HepG2 (cell line): ENCODE data around the gene TEDC1. TPM values are rescaled to one million over a fixed set of nuclear protein-coding genes. Genes with fewer than 3 reads are reported as not detected.

ENCODE experiments used
- CBX2 ChIP-seq, 2 experiments: fragments of 200-600 bp in 1 of 2; sonication (generic); formaldehyde crosslinking in 1 of 2; IDR thresholded peaks; 2 replicates each; pipeline versions ENCODE4 v1.7.0 to v1.8.1; 2018 to 2022; ENCODE audit warnings: low read depth in 2 of 2, low read length in 1 of 2, mild to moderate bottlenecking in 1 of 2, missing genetic modification reagents in 1 of 2
- HIVEP1 ChIP-seq: sonication (generic); formaldehyde crosslinking; IDR thresholded peaks from 2 replicates; pipeline ENCODE4 v1.4.0; 2020; ENCODE audit warnings: mild to moderate bottlenecking, missing genetic modification reagents
- IRF9 ChIP-seq: sonication (generic); formaldehyde crosslinking; IDR thresholded peaks from 2 replicates; pipeline ENCODE4 v1.8.0; 2022; ENCODE audit warnings: missing genetic modification reagents, mild to moderate bottlenecking, borderline replicate concordance
- MTF2 ChIP-seq: sonication (generic); formaldehyde crosslinking; IDR thresholded peaks from 2 replicates; pipeline ENCODE4 v1.5.0; 2020; ENCODE audit warnings: missing genetic modification reagents, borderline replicate concordance
- RFXAP ChIP-seq: sonication (generic); formaldehyde crosslinking; IDR thresholded peaks from 2 replicates; pipeline ENCODE4 v1.4.0; 2020; ENCODE audit warnings: missing genetic modification reagents, borderline replicate concordance
- SP1 ChIP-seq, 2 experiments: fragments of 450-650 bp in 1 of 2; sonication (generic) in 1 of 2; formaldehyde crosslinking in 1 of 2; IDR thresholded peaks; 2 replicates each; pipeline versions ENCODE4 v1.4.0 to v1.6.1; 2016 to 2020; ENCODE audit warnings: missing genetic modification reagents in 1 of 2
- SRSF9 ChIP-seq: fragments of 200-400 bp; formaldehyde crosslinking; IDR thresholded peaks from 2 replicates; pipeline ENCODE4 v1.6.1; 2018; ENCODE audit warnings: borderline replicate concordance, mild to moderate bottlenecking, low read depth, low read length; ENCODE audit not compliant: insufficient read depth, poor library complexity, severe bottlenecking
- TGIF2 ChIP-seq: IDR thresholded peaks from 2 replicates; pipeline ENCODE4 v1.6.1; 2016; ENCODE audit warnings: control low read depth, missing compliant biosample characterization
- ZHX2 ChIP-seq, 2 experiments: sonication (generic) in 1 of 2; formaldehyde crosslinking in 1 of 2; IDR thresholded peaks; 2 replicates each; pipeline versions ENCODE4 v1.6.1 to v1.9.0; 2014 to 2022; ENCODE audit warnings: antibody characterized with exemption in 1 of 2, borderline replicate concordance in 1 of 2, inconsistent platforms in 1 of 2, low read depth in 1 of 2, missing genetic modification reagents in 1 of 2
- ZNF513 ChIP-seq: sonication (generic); formaldehyde crosslinking; conservative IDR thresholded peaks from 2 replicates; pipeline ENCODE4 v1.5.0; 2020; ENCODE audit warnings: missing genetic modification reagents
- ZNF766 ChIP-seq: sonication (generic); formaldehyde crosslinking; IDR thresholded peaks from 2 replicates; pipeline ENCODE4 v1.5.0; 2020; ENCODE audit warnings: missing genetic modification reagents, borderline replicate concordance
- polyA plus RNA-seq, 8 experiments: library from polyadenylated mRNA; depleted of rRNA in 3 of 8; stranded (reverse) in 7 of 8; unstranded in 1 of 8; fragments of >200 nt; fragmentation: Illumina TruSeq in 4 of 8; extraction: Trizol in 4 of 8; gene quantifications; 2 replicates each; pipeline versions ENCODE4 v1.2.1 to v1.2.3, GENCODE V29; 2011 to 2016; ENCODE audit warnings: low read depth in 4 of 8, missing spikeins in 1 of 8, mixed read lengths in 1 of 8; ENCODE audit not compliant: insufficient read depth in 1 of 8
- total RNA-seq, 5 experiments: library from RNA; depleted of rRNA; stranded (reverse); fragments of >200 nt; fragmentation: Illumina TruSeq; extraction: Trizol; gene quantifications; 2 replicates each; pipeline ENCODE4 v1.2.3, GENCODE V29; 2016; ENCODE audit warnings: low read depth in 1 of 5
- TF ChIP-seq, protein P1 (sequence below): IDR thresholded peaks from 2 replicates; pipeline ENCODE4 v1.6.1; 2018; ENCODE audit warnings: missing genetic modification reagents, mild to moderate bottlenecking, missing compliant biosample characterization
- TF ChIP-seq, protein P2 (sequence below): sonication (generic); formaldehyde crosslinking; IDR thresholded peaks from 2 replicates; pipeline ENCODE4 v1.5.1; 2020; ENCODE audit warnings: mild to moderate bottlenecking, missing genetic modification reagents, moderate library complexity
- TF ChIP-seq, protein P3 (sequence below): IDR thresholded peaks from 2 replicates; pipeline ENCODE4 v1.6.1; 2012; ENCODE audit warnings: inconsistent platforms

TEDC1 gene
- total and polyA plus RNA-seq, 2 of the 13 experiments (the other 11 are each of a cell fraction or from before 2014, with no cell fraction given) = 5.7 to 27.4 TPM

DNA sequence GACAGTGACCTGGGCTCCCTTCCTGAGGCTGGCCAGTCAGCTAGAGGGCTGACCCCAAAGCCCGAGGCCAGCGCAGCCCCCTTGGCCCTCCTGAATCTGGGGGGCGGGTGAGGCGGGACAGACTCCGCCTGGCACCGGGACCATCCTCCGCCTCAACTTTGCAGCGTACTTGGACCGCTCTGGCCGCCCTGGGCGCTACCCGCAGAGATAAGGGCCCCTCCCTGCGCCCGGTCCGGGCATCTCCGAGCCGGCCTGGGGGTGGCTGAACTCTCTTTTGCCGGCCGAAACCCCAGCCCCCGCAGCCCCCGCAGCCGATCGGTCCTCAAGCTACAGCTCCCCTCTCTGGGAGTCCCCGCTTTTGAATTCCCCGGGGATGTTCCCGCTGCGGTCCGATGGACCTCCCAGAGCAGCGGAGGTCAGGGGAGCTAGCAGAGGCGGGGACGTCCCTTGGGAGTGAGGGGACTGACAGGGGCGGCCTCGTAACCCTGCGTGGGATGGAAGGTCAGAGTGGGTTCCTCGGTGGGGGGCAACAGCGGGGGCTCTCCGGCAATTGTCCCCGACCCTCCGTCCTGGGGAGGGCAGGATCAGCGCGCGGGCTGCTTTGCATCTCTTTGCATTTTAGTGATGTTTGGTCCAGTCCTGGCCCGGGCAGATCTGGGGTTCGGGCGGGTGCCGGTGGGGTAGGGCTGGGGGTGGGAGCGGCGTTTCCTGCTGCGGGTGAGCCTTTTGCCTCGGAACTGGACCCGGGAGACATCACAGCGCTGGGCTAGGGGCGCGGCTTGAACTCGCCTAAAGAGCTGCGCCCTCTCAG is 4.7 kb upstream of the TEDC1 start, which contains the start of gene CRIP1 (continued):
- TF ChIP-seq ZHX2 (IDR thresholded peaks at IDR 0.05; ENCODE audit: low read depth) (0 out of 2 replicates have a peak, but pooled peaks have one; percentile 6), ZHX2 (CRISPR knock-in tag; IDR thresholded peaks at IDR 0.05; ENCODE audit: borderline replicate concordance) (no peak), ZNF766 (CRISPR knock-in tag) (no peak), IRF9 (CRISPR knock-in tag) (0 out of 2 replicates have a peak, but pooled peaks have one; percentile 9), SRSF9 (no peak), HIVEP1 (CRISPR knock-in tag) (peak; percentile 12; the same call in 1 of the 2 replicates), TGIF2 (CRISPR knock-in tag) (0 out of 2 replicates have a peak, but pooled peaks have one; percentile 5), ZNF513 (CRISPR knock-in tag) (no peak), MTF2 (CRISPR knock-in tag) (0 out of 2 replicates have a peak, but pooled peaks have one; percentile 30), RFXAP (CRISPR knock-in tag) (peak; percentile 13; the same call in 1 of the 2 replicates), SP1 (IDR thresholded peaks at IDR 0.05) (no peak), SP1 (CRISPR knock-in tag; IDR thresholded peaks at IDR 0.05) (0 out of 2 replicates have a peak, but pooled peaks have one; percentile 3), CBX2 (IDR thresholded peaks at IDR 0.05; ENCODE audit: low read depth, low read length) (no peak), CBX2 (CRISPR knock-in tag; IDR thresholded peaks at IDR 0.05; ENCODE audit: low read depth) (no peak)
- TF ChIP-seq, protein P1, sequence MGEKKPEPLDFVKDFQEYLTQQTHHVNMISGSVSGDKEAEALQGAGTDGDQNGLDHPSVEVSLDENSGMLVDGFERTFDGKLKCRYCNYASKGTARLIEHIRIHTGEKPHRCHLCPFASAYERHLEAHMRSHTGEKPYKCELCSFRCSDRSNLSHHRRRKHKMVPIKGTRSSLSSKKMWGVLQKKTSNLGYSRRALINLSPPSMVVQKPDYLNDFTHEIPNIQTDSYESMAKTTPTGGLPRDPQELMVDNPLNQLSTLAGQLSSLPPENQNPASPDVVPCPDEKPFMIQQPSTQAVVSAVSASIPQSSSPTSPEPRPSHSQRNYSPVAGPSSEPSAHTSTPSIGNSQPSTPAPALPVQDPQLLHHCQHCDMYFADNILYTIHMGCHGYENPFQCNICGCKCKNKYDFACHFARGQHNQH (CRISPR knock-in tag) = 0 out of 2 replicates have a peak, but pooled peaks have one; percentile 1
- TF ChIP-seq, protein P2, sequence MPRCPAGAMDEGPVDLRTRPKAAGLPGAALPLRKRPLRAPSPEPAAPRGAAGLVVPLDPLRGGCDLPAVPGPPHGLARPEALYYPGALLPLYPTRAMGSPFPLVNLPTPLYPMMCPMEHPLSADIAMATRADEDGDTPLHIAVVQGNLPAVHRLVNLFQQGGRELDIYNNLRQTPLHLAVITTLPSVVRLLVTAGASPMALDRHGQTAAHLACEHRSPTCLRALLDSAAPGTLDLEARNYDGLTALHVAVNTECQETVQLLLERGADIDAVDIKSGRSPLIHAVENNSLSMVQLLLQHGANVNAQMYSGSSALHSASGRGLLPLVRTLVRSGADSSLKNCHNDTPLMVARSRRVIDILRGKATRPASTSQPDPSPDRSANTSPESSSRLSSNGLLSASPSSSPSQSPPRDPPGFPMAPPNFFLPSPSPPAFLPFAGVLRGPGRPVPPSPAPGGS (CRISPR knock-in tag) = no peak
- TF ChIP-seq, protein P3, sequence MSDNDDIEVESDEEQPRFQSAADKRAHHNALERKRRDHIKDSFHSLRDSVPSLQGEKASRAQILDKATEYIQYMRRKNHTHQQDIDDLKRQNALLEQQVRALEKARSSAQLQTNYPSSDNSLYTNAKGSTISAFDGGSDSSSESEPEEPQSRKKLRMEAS = peak; percentile 11; the same call in 1 of the 2 replicates
